Measurements from ENCODE around the gene EIF4G3.

DNA sequence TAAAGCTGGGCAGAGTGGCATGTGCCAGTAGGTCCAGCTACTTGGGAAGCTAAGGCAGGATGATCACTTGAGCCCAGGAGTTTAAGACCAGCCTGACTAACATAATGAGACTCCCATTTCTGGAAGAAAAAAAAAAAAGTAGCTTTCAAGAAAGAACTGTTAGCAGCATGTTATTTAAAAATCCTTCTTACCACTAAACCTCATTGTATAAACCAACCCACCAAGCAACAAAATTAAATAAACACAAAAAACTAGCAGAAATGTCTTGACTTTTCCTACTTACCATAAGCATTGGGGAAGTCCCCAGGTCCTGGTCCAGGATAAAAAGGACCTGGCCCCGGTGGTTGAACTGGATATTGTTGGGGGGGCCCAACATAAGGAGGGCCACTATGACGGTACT is 196.6 kb downstream of the EIF4G3 start:
- TF ChIP-seq, protein P1, sequence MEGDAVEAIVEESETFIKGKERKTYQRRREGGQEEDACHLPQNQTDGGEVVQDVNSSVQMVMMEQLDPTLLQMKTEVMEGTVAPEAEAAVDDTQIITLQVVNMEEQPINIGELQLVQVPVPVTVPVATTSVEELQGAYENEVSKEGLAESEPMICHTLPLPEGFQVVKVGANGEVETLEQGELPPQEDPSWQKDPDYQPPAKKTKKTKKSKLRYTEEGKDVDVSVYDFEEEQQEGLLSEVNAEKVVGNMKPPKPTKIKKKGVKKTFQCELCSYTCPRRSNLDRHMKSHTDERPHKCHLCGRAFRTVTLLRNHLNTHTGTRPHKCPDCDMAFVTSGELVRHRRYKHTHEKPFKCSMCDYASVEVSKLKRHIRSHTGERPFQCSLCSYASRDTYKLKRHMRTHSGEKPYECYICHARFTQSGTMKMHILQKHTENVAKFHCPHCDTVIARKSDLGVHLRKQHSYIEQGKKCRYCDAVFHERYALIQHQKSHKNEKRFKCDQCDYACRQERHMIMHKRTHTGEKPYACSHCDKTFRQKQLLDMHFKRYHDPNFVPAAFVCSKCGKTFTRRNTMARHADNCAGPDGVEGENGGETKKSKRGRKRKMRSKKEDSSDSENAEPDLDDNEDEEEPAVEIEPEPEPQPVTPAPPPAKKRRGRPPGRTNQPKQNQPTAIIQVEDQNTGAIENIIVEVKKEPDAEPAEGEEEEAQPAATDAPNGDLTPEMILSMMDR (IDR thresholded peaks at IDR 0.05): no peak
- TF ChIP-seq POLR2A (IDR thresholded peaks at IDR 0.05): no peak
